Stimulated activated CD4-positive, alpha-beta T cell treated with anti-CD3 and anti-CD28 coated beads, Interleukin-2, amount 100 ng/mL, for 4 hours (primary cell): ENCODE measurements around the gene PML.
"Not testable (repeated sequence)": the region's sequence is repeated elsewhere in the genome, so short reads cannot be mapped to it uniquely, and the experiment has no call there.

Source experiments
- DNase-seq: peaks from one replicate; pipeline ENCODE4 v3.0.0-alpha.2; 2020; ENCODE audit warnings: low read depth

The PML gene

GRCh38 chr15:74062236-74062635 lies 67.7 kb downstream of the PML start:
- no peak for DNase-seq

GRCh38 chr15:74062671-74063070 lies 68.2 kb downstream of the PML start:
- DNase-seq, result no peak

- DNase-seq, result not testable (repeated sequence)
Measured at GRCh38 chr15:74063425-74064146, 69.1 kb downstream of the PML start.

GRCh38 chr15:74064183-74064582 lies 69.7 kb downstream of the PML start:
- DNase-seq, result not testable (repeated sequence)

- DNase-seq, result not testable (repeated sequence)
Measured at GRCh38 chr15:74064822-74065221, 70.3 kb downstream of the PML start.

- peak; percentile 26 for DNase-seq
Measured at GRCh38 chr15:74065684-74066411, 71.3 kb downstream of the PML start.

- DNase-seq, result not testable (repeated sequence)
Measured at GRCh38 chr15:74071645-74072044, 77.1 kb downstream of the PML start.

- not testable (repeated sequence) for DNase-seq
Measured at GRCh38 chr15:74072132-74072531, 77.6 kb downstream of the PML start.

GRCh38 chr15:74072614-74073337 lies 78.3 kb downstream of the PML start:
- DNase-seq, result not testable (repeated sequence)

GRCh38 chr15:74075781-74076180 lies 81.3 kb downstream of the PML start:
- DNase-seq, result not testable (repeated sequence)

- DNase-seq, result not testable (repeated sequence)
Measured at GRCh38 chr15:74082450-74082849, 87.9 kb downstream of the PML start, which contains the start of gene GOLGA6A. GOLGA6A (minus strand) TSS chr15:74082550; CDS start chr15:74082509, 41 bp downstream.

- not testable (repeated sequence) for DNase-seq
Measured at GRCh38 chr15:74094567-74094966, 100.1 kb downstream of the PML start.

- DNase-seq, result not testable (repeated sequence)
Measured at GRCh38 chr15:74095610-74096009, 101.1 kb downstream of the PML start.

- not testable (repeated sequence) for DNase-seq
Measured at GRCh38 chr15:74096753-74097474, 102.4 kb downstream of the PML start.
